Measurements from ENCODE around the gene MSLN. TPM values are rescaled to one million over a fixed set of nuclear protein-coding genes. Genes with fewer than 3 reads are reported as not detected.
"Not testable (repeated sequence)": the region's sequence is repeated elsewhere in the genome, so short reads cannot be mapped to it uniquely, and the experiment has no call there.

MSLN gene
- total RNA-seq, 1 donor from 2014 or later: not detected

- intact Hi-C loops (cut with micrococcal nuclease): no loop called here
Observed at GRCh38 chr16:734208-734980, 26.1 kb upstream of the MSLN start.

DNA sequence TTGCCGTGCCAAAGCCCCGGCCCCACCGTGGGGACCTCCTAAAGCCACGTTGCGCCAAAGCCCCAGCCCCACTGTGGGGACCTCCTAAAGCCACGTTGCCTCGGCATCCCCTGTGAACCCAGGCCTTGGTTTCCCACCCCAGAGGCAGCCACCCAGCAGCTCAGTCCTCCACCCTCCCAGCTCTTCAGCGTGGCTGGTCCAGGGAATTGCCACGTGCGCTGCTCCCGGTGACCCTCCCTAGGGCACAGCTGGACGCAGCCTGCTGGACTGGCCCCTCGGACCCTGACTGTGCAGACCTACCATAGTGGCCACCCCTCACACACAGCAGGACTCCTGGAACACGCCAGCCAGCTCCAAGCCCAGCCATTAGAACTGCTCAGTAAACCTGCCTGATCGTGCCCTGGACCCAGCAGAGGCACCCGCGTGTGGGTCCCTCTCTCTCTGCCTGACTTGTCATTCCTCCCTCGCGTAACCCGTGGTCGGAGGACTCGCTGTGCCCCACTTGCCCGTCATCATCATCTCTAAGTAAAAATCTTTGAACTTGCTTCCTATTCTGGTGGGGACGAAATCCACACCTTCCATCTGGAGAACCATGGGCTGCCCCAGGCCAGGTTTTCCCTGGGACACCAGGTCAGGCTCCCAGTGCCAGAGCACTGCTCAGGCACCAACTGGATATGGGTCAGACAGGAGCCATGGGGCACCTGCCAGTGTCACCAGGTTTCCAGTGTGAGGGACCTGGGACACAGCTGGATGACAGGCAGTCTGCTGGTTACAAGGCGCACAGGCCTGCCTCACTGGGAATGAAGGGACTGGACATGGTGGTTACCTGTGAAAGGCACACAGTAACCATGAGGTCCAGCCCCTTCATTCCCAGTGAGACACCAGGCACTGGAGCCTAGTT, 25.3 kb upstream of the MSLN start:
- intact Hi-C loops (cut with micrococcal nuclease): no loop called here

DNA sequence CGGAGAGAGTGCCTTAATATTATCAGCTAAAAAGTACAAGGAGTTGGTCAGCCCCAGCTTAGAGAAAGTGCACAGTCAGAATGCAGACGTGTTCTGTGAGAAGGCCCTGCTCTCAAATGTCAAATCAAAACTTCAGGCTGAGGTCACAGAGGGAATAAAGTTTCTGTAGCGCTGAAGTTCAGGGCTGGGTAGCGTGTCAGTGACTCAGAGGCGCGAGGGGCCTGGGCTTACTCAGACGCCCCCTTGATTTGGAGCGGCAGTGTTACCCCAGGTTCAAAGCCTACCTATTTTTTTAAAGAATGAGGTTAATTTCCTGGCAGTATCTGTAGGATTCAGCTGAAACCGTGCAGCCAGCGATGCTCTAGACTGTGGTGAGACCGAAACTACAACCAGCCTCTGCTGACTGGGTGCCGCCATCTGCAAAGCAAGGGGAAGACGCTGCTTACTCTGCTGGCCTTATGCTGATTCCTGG, 24.5 kb upstream of the MSLN start:
- intact Hi-C loops (cut with micrococcal nuclease): no loop called here

DNA sequence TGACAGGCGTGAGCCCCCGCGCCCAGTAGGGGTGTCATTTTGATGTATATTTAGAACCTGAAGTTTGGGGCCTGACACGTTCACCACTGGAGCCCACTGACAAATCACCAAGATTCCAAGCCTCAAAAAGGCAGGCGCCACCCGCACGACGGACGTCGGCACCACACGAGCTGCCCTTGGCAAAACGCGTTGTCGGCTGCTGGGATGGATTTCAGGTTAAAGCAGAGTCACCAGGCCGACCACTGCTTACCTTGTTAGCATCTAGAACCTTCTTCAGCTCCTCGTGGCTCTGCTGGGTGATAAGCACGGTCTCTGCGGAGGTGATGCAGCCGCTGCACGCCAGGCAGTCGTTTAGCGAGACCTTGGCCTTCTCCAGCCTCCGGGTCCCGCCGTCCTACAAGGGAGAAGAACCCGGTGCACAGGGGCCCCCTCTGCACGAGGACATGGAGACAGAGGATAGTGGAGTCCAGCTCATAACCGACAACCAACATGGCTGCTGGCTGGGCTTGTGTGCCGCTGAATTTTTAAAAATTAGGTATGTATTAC, 23.5 kb upstream of the MSLN start:
- intact Hi-C loops (cut with micrococcal nuclease): no loop called here

DNA sequence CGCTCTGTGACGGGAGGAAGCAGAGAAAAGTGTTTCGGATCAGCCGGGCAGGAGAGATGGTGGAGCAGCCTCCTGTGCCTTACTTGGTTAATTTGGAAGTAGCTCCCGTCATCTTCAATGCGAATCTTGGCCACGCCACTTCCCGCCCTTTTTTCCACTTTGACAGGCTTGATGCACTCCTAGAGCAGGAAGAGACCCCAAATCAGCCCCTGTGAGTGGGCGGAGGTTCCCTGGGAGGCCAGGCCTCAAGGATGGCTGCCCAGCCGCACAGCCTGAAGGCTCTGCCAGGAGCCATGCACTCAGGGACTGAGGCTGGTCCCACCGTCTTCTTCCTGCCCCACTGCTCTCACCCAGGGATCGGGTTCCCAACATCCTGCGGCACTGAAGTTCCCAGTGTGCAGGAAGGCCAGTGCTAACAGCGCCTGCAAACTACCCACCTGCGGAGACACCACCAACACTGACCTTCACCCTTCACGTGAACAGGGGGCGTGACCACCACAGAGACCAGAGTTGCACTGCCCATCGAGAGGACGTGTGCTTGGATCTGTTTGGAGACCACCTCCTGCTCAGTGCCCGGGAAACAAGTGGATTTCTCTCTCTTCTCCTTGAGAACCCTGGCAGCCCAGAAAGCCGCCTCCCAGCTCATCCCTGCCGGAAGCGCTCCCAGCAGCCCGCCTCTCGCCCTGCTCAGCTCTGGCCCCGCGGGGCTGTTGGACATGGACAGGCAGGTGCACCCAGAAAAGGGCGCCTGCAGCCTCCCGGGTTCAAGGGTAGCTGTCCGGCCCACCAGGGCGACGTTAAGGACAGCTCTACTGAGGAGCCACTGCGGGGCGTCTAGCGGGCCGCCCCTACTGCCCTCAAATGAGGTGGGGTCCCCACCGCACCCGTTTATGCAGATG, 20.7 kb upstream of the MSLN start:
- intact Hi-C loops (cut with micrococcal nuclease): loop anchor here (1.0 kb wide), 2 partner anchors 12 to 26 kb away; no protein-coding TSS in a partner anchor

GRCh38 chr16:740459-740763, 20.1 kb upstream of the MSLN start:
- intact Hi-C loops (cut with micrococcal nuclease): loop anchor here (1.0 kb wide), 2 partner anchors 12 to 26 kb away; no protein-coding TSS in a partner anchor

DNA sequence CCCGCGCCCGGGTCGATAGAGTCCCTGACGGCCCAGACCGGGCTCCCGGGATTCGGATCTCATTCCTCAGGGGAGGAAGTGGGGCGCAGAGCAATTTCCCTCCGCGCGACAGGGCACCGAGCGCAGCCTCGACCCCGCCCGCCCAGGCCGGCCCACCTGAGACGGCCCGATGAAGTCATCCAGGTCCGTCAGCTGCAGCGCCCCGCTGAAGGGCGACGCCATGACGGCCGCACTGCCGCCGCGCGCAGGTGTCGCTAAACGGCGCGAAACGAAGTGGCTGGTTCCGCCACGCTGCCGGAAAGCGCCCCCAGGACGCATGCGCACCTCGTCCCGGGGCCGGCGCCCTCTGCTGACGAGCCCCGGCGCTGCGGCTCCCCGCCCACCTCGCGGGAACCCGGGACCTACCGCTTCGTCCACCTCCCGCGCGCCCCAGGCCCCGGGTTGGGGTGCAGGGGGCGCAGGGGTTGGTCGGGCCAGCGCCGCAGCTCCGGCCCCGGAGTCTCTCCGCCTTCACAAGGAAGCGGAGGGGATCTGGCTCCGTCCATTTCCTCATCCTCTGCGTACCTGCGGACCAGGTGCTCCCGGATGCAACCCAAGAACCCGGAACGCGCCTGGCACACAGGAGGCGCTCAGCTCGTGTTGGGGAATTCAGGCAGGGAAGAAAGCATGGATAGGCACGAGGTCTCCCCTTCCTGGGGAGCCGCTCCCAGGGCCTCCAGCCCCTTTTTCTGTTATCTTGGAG, 19.6 kb upstream of the MSLN start, which contains the start of gene CIAO3:
Gene CIAO3 (minus strand): TSS at position 234 of the 742 bp plus-strand sequence. CDS start 12 bp downstream, at position 222.
- intact Hi-C loops (cut with micrococcal nuclease): loop anchor here (1.0 kb wide), 2 partner anchors 13 to 27 kb away; no protein-coding TSS in a partner anchor

DNA sequence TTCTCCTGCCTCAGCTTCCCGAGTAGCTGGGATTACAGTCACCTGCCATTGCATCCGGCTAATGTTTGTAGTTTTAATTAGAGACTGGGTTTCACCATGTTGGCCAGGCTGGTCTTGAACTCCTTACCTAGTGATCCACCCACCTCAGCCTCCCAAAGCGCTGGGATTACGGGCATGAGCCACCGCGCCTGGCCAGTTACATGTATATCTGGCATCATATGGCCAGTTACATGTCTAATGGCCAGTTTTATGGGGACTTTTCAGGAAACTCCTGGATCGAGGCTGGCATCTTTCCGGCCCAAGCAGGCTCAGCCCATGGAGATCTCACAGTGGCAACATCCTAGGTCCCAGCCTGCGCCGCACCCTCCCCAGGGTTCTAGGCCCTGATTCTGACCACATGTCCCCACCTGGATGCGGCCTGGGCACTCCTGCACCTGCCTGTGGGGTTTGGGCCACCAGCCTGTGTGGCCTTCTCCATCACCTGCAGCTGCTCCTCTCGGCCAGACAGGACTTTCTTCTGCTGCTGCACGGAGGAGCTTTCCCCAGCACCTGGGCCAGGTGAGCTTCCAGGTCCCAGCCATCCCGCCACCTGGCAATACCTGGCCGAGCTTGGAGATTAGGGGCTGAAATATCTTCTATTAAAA, 18.4 kb upstream of the MSLN start:
- intact Hi-C loops (cut with micrococcal nuclease): no loop called here

GRCh38 chr16:742894-743293, 17.6 kb upstream of the MSLN start:
- intact Hi-C loops (cut with micrococcal nuclease): not testable (repeated sequence)

- intact Hi-C loops (cut with micrococcal nuclease): no loop called here
Observed at GRCh38 chr16:743794-744500, 16.6 kb upstream of the MSLN start.

- intact Hi-C loops (cut with micrococcal nuclease): no loop called here
Observed at GRCh38 chr16:745739-746138, 14.8 kb upstream of the MSLN start.

- intact Hi-C loops (cut with micrococcal nuclease): no loop called here
Observed at GRCh38 chr16:746637-747036, 13.9 kb upstream of the MSLN start.

DNA sequence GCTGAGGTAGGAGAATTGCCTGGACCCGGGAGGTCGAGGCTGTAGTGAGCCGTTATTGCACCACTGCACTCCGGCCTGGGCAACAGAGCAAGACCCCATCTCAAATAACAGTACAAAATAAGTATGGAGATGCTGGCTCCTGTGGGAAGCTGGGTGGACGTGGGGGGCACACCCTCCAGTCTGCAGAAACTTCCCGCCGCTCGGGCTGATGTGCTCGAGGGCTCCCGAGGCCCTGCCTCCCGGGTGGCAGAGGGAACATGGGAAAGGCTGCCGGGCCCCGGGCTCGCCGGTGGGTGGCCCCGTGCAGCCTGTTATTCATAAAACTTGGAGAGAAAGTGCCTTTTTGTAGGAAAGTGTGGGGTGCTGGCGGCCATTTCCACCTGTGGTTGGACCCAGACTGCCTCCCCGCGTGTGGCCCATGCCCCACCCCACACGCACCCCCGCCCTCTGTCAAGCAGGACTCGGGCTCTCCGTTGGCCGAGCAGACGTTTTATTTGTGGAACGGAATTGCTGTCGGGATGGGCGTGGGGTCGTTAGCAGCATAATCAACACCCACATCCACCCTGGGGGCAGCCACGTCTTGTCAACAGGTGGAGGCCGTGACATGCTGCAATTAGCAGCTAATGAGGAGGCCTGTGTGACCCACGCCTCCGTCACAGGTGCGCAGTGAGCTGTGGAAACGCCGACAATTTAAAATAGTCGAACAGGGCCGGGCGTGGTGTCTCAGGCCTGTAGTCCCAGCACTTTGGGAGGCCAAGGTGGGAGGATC, 12.4 kb upstream of the MSLN start:
- intact Hi-C loops (cut with micrococcal nuclease): no loop called here

DNA sequence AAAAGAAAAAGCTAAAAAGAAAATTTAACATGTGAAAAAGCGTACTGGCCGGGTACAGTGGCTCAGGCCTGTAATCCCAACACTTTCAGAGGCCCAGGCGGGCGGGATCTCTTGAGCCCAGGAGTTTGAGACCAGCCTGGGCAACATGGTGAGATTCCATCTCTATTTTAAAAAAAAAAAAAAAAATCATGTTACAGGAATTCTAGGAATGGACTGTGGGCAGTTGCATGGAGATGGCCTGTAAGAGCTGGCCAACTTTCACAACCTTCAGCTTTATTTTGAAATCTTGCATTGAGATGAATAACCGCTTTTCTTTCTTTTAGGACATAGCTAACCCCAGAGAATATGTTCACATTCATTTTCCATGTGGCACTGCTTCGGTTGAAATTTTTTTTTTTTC, 11.5 kb upstream of the MSLN start:
- intact Hi-C loops (cut with micrococcal nuclease): no loop called here

DNA sequence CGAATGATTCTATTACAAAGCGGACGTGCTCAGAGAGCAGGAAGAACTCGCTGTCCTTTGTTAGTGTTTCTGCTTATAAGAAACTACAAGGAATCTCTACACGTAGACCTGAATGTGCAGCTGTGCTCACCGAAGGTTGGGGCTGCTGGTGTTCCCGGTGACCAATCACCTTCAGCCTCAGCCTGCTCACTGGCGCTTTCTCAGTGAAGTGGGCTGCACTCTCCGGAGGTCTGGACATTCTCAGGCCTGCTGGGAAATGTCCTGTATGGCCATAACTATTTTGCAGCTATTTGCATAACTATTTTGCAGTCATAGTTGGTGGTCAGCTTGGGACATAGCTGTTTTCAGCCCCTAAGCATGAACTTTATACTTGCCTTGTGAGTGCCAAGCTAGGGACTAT, 10.0 kb upstream of the MSLN start:
- intact Hi-C loops (cut with micrococcal nuclease): no loop called here

DNA sequence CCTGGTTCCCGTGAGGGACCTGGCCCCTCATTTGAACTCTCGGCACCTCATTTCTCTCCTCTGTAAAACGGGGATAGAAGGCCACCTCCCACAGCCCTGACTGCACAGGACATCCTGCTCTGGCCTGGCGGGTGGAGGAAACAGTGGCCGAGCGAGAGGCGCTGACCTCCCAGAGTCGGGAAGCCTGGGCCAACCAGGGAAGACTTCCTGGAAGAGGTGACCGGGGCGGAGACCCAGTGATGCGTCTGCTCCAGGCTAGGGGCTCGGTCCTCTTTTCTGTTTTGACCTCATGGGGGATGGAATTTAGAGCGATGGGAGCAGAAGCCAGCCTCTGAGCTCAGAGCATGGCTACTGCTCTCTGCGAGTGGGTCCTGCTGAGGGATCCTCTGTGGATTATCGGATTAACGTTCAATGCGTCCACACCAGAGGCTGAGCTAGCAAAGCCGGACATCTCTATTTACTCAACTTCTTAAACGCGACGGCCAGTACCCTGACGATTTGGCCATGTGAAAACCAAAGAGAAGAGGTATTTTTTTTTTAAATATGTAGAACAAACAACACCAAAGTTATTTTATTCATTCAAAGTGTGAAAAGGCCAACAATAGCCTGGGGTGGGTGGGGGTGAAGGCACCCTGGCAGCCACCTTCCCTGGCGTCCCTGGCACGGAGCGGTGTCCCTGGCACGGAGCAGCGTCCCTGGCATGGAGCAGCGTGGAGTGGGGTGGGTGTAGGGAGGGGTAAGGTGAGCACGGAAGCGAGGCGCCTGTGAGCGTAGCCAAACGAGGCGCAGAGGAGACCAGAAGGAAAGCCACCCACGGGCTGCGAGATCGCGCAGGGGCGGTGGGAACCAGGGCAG, 9.2 kb upstream of the MSLN start:
- intact Hi-C loops (cut with micrococcal nuclease): no loop called here

- intact Hi-C loops (cut with micrococcal nuclease): no loop called here
Observed at GRCh38 chr16:752007-752312, 8.6 kb upstream of the MSLN start.
